BLaER1 treated with 17β-estradiol and CSF1 and Interleukin-3, amounts not matched to agents 10 nM and 100 nM (cell line): ENCODE results near the gene NKAIN4.
A peak's percentile ranks its signal among the peaks of the same experiment; 100 is the strongest.

Source experiments
- H3K27ac ChIP-seq, 11 experiments: shearing (Covaris generic); formaldehyde crosslinking; 2 replicates each; pipeline ENCODE4 v1.8.1; 2022
- H3K27me3 ChIP-seq, 11 experiments: shearing (Covaris generic); formaldehyde crosslinking; 2 replicates each; pipeline ENCODE4 v1.8.1; 2022
- H3K36me3 ChIP-seq, 11 experiments: shearing (Covaris generic); formaldehyde crosslinking; 2 replicates each; pipeline ENCODE4 v1.8.1; 2022
- H3K4me1 ChIP-seq, 10 experiments: shearing (Covaris generic); formaldehyde crosslinking; 2 replicates each; pipeline ENCODE4 v1.8.1; 2022
- H3K4me2 ChIP-seq, 11 experiments: shearing (Covaris generic); formaldehyde crosslinking; 2 replicates each; pipeline ENCODE4 v1.8.1; 2022
- H3K4me3 ChIP-seq, 10 experiments: shearing (Covaris generic); formaldehyde crosslinking; 2 replicates each; pipeline ENCODE4 v1.8.1; 2022
- H3K9ac ChIP-seq, 11 experiments: shearing (Covaris generic); formaldehyde crosslinking; 2 replicates each; pipeline ENCODE4 v1.8.1; 2022
- H3K9me3 ChIP-seq, 11 experiments: shearing (Covaris generic); formaldehyde crosslinking; replicated peaks in 1 of 11; 2 replicates each; pipeline ENCODE4 v1.8.1; 2022
- H4K20me1 ChIP-seq, 11 experiments: shearing (Covaris generic); formaldehyde crosslinking; 2 replicates each; pipeline ENCODE4 v1.8.1; 2022
- Cebpa-rat ChIP-seq, 11 experiments: shearing (Covaris generic); IDR thresholded peaks; 2 replicates each; pipeline ENCODE4 v1.8.1; 2022

The NKAIN4 gene

DNA sequence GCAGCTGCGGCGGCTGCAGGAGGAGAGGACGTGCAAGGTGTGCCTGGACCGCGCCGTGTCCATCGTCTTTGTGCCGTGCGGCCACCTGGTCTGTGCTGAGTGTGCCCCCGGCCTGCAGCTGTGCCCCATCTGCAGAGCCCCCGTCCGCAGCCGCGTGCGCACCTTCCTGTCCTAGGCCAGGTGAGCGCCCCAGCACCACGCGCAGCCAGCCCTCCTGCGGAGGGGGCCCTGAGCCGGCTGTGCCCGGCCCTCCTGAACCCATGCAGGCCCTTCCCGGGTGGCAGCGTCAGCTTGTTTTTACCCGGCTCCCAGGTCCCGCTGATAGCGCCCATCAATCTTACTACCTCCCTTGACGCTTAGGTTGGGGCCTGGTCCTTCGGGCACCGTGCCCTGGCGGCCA is 14.8 kb downstream of the NKAIN4 start:
- Histone ChIP-seq H3K9me3 (no peaks in the 10 kb centered on the region), H3K9ac (0 out of 22 replicates have a peak overlapping the region, but pooled peaks of 1 of the 11 experiments have one; percentile 23), H3K4me2 (peak overlapping the region in 9 of 11 experiments; percentile 76 to 95 (median 88); a peak in 14 of 22 replicates), H3K27me3 (peaks cover 0 to 21% (median 0%) of the 10 kb centered on the region in 11 experiments; a peak in 4 of 22 replicates), H3K4me3 (no peak overlapping the region), H3K27ac (no peak overlapping the region), H4K20me1 (peaks cover 0 to 40% (median 1%) of the 10 kb centered on the region in 11 experiments; a peak in 7 of 22 replicates), H3K4me1 (peaks cover 50 to 99% (median 93%) of the 10 kb centered on the region in 10 experiments), H3K36me3 (0 out of 22 replicates have a peak, but pooled peaks cover 0 to 5% (median 0%) of the 10 kb centered on the region in 11 experiments)
- no peak for TF ChIP-seq Cebpa-rat (IDR thresholded peaks at IDR 0.05)

DNA sequence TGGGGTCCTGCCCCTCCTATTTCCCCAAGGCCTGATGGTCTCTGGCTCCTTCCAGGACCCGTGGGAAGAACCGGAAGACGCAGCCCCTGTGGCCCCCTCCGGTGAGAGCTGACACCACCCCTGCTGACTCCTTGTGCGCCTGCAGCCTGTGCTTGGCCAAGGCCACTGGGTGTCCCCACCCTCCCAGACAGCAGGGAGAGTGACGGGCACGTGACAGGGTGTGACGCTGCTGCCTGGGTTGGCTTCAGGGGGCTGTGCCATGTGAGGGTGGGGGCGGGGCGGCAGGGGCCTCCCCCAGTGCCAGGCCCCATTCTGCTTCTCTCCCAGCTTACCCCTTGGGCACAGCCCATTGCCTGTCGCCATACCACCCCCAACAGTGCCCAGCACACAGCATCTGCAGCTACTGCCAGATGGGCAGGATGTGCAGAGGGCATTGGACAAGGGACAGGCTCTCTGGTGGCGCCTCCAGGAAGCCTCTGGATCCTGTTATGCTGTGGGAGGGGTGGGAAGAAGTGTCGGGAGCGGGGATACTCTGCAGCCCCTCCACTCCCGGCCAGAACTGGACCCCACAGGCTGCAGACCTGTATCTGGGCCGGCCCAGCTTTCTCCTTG is 15.6 kb downstream of the NKAIN4 start:
- H3K27me3 ChIP-seq = peaks cover 0 to 21% (median 0%) of the 10 kb centered on the region in 11 experiments; a peak in 4 of 22 replicates
- H3K27ac ChIP-seq = peak overlapping the region in 8 of 11 experiments; percentile 2 to 60 (median 46); a peak in 10 of 22 replicates
- H3K4me2 ChIP-seq = peak overlapping the region; percentile 70 to 95 (median 88)

DNA sequence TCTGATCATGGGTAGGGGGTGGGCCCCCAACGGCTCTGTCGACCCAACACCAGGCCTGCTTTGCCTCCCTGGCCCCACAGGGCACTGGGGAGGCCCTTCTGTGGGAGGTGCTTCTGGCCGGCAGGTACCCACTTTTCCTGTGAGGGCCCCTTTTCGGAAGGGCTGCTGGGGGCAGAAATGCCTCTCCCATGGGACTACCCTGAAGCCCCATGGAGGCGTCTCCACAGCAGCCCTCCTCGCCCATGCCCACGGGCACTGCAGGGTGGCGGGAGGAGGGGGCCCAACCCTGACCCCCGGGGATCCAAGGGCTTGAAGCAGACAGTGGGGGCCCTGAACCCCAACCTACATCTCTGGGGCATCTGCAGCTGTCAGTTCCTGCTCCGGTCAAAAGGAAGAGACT is 16.2 kb downstream of the NKAIN4 start:
- peak overlapping the region in 8 of 11 experiments; percentile 2 to 60 (median 46); a peak in 11 of 22 replicates for H3K27ac ChIP-seq
- peak overlapping the region in 8 of 10 experiments; percentile 10 to 45 (median 32); a peak in 12 of 20 replicates for H3K4me3 ChIP-seq
- peaks cover 54 to 98% (median 93%) of the 10 kb centered on the region in 10 experiments for H3K4me1 ChIP-seq
- peak overlapping the region in 9 of 11 experiments; percentile 13 to 65 (median 53); a peak in 15 of 22 replicates for H3K9ac ChIP-seq
- H3K4me2 ChIP-seq = peak overlapping the region; percentile 70 to 95 (median 88)
- no peaks in the 10 kb centered on the region for H3K36me3 ChIP-seq
- no peak for TF ChIP-seq Cebpa-rat (IDR thresholded peaks at IDR 0.05)
- no peaks in the 10 kb centered on the region for H3K9me3 ChIP-seq
- peaks cover 0 to 33% (median 2%) of the 10 kb centered on the region in 11 experiments; a peak in 6 of 22 replicates for H4K20me1 ChIP-seq
- peaks cover 0 to 22% (median 3%) of the 10 kb centered on the region in 11 experiments; a peak in 12 of 22 replicates for H3K27me3 ChIP-seq

More for the DNA sequence above, 15.6 kb downstream of the NKAIN4 start:
- TF ChIP-seq Cebpa-rat (IDR thresholded peaks at IDR 0.05) = no peak
- H3K9ac ChIP-seq = peak overlapping the region in 9 of 11 experiments; percentile 13 to 65 (median 53); a peak in 11 of 22 replicates
- 0 out of 22 replicates have a peak, but pooled peaks cover 0 to 4% (median 0%) of the 10 kb centered on the region in 11 experiments for H3K36me3 ChIP-seq
- H3K4me1 ChIP-seq = peaks cover 54 to 99% (median 96%) of the 10 kb centered on the region in 10 experiments
- no peaks in the 10 kb centered on the region for H3K9me3 ChIP-seq
- peak overlapping the region in 7 of 10 experiments; percentile 10 to 45 (median 32); a peak in 11 of 20 replicates for H3K4me3 ChIP-seq
- peaks cover 0 to 37% (median 2%) of the 10 kb centered on the region in 11 experiments; a peak in 6 of 22 replicates for H4K20me1 ChIP-seq

DNA sequence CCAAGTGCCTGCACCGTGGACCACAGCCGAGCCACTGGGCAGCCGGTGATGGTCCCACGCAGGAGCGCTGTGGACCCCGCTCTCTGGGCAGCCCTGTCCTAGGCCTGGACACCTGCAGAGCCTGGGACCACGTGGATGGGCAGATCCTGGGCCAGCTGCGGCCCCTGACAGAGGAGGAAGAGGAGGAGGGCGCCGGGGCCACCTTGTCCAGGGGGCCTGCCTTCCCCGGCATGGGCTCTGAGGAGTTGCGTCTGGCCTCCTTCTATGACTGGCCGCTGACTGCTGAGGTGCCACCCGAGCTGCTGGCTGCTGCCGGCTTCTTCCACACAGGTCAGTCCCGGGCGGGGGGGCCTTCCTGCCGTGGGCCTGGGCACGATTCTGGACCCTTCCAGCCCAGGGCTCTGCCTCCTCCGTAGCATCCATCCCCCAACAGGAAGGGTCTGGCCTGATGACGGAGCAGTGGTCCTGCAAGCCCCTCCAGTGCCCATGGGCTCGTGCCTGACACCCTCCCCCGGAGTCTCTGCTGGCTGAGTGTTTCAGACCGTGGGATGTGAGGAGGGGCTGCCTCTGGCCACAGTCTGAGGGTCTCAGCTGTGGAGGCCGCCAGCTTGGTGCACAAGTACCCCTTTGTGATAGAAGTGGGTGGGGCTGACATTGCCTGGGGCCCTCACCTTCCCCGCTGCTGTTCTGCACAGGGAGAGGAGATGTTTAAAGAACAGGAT is 18.0 kb downstream of the NKAIN4 start:
- H3K4me3 ChIP-seq = peak overlapping the region in 2 of 10 experiments; percentile 41 to 42; a peak in 3 of 20 replicates
- peak overlapping the region in 7 of 11 experiments; percentile 2 to 67 (median 53); a peak in 8 of 22 replicates for H3K27ac ChIP-seq
- no peaks in the 10 kb centered on the region for H3K9me3 ChIP-seq
- peak overlapping the region in 5 of 11 experiments; percentile 24 to 60 (median 29); a peak in 4 of 22 replicates for H3K9ac ChIP-seq
- H3K36me3 ChIP-seq = no peaks in the 10 kb centered on the region
- TF ChIP-seq Cebpa-rat (IDR thresholded peaks at IDR 0.05) = no peak
- H3K4me1 ChIP-seq = peaks cover 56 to 97% (median 86%) of the 10 kb centered on the region in 10 experiments
- H3K4me2 ChIP-seq = peak overlapping the region; percentile 33 to 95 (median 88); a peak in 21 of 22 replicates
- peaks cover 13 to 24% (median 20%) of the 10 kb centered on the region in 11 experiments; a peak in 20 of 22 replicates for H3K27me3 ChIP-seq
- peaks cover 0 to 33% (median 0%) of the 10 kb centered on the region in 11 experiments; a peak in 5 of 22 replicates for H4K20me1 ChIP-seq

DNA sequence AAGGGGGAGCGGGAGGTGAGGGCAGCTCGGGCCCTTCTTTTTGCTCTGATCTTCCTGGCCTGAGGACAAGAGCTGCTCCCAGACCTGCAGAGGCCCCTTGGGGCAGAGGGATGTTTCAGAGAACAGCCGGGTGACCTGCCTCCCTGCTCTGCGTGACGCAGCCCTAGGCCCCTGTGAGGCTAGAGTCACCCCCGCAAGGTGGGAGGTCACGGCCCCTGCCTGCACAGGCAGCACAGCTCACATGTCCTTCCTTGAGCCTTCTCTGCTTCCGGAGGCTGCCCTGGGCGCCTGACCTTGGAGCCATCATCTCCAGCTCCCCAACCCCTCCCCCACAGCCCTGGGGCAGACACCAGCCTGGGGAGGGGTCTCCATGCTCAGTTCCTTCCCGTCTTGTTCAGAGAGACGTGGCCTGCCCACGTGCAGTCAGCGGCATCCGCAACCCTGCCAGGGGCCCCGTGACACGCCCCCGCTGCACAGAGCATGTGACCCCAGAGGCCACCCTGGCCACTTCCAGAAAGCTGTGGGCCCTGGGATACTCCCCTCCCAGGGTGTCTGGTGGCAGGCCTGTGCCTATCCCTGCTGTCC is 18.8 kb downstream of the NKAIN4 start, which contains the start of gene BIRC7:
TSS of gene BIRC7 (plus strand) at position 507 of the 585 bp plus-strand sequence. CDS start 192 bp downstream, outside the sequence.
- peaks cover 16 to 26% (median 23%) of the 10 kb centered on the region in 11 experiments; a peak in 20 of 22 replicates for H3K27me3 ChIP-seq
- TF ChIP-seq Cebpa-rat (IDR thresholded peaks at IDR 0.05) = no peak
- H4K20me1 ChIP-seq = peaks cover 0 to 35% (median 0%) of the 10 kb centered on the region in 11 experiments; a peak in 4 of 22 replicates
- H3K9ac ChIP-seq = peak within 1 kb of the TSS in 5 of 11 experiments; percentile 24 to 60 (median 29); a peak in 6 of 22 replicates
- H3K27ac ChIP-seq = peak within 1 kb of the TSS; percentile 2 to 67 (median 44); a peak in 14 of 22 replicates
- H3K4me1 ChIP-seq = peaks cover 53 to 97% (median 86%) of the 10 kb centered on the region in 10 experiments
- H3K9me3 ChIP-seq = no peaks in the 10 kb centered on the region
- H3K4me3 ChIP-seq = peak within 1 kb of the TSS in 2 of 10 experiments; percentile 41 to 42; a peak in 3 of 20 replicates
- H3K36me3 ChIP-seq = no peaks in the 10 kb centered on the region
- peak within 1 kb of the TSS; percentile 33 to 95 (median 88) for H3K4me2 ChIP-seq

DNA sequence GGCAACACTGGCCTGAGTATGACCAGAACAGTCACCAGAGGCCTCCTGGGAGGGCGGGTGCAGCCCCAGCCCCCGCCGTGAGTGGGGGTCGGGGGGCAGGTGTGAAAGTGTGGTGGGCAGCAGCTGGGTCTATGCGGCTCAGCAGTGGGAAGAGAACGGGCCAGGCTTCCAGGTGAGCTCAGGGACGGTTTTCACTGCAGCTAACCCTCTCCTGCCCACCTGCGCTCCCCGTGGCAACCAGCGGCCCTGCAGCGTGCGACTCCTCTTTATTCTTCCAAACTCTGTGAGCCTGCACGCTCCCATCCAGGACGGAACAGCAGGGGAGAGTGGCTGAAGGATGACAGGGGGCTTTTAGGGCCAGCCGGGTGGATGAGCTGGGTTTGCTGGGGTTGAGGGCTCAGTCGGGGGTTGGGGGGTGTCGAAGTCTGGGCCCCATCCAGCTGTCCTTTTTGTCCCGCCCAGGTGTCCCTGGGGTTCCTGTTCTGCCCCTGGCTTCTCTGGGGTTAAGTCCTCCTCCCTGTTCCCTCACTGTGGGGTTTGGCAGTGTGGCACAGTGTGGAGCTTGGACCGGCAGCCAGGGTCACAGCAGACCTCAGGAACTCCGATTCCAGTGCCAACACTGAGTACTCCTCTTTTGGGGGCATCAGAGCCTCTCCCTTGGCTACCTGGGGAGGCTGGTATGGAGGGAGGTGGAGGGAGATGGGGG is 19.4 kb downstream of the NKAIN4 start:
- Histone ChIP-seq H3K27ac (peak overlapping the region in 2 of 11 experiments; percentile 21 to 44; a peak in 2 of 22 replicates), H3K4me3 (no peak overlapping the region), H3K9me3 (no peaks in the 10 kb centered on the region), H3K27me3 (peaks cover 16 to 27% (median 25%) of the 10 kb centered on the region in 11 experiments; a peak in 20 of 22 replicates), H3K4me2 (peak overlapping the region; percentile 33 to 95 (median 53); a peak in 21 of 22 replicates), H3K4me1 (peaks cover 55 to 98% (median 88%) of the 10 kb centered on the region in 10 experiments), H3K9ac (peak overlapping the region in 1 of 11 experiments; percentile 18; a peak in 2 of 22 replicates), H3K36me3 (no peaks in the 10 kb centered on the region), H4K20me1 (peaks cover 0 to 35% (median 0%) of the 10 kb centered on the region in 11 experiments; a peak in 4 of 22 replicates)
- TF ChIP-seq Cebpa-rat (IDR thresholded peaks at IDR 0.05) = no peak

DNA sequence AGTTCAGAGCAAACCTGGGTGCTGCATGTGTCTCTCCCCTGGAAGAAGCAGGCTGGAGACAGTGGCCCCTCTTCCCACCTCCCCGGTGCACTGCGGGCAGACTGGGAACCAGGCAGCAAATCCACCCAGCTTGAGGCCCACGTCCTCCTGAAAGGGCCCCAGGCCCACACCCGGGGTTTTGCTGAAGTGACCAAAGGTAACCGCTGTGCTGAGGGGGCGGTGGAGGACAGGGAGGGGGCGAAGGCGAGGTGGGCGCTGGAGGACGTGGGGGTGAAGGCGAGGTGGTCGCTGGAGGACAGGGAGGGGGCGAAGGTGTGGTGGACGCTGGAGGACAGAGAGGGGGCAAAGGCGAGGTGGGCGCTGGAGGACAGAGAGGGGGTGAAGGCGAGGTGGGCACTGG is 20.3 kb downstream of the NKAIN4 start:
- Histone ChIP-seq H3K9me3 (no peaks in the 10 kb centered on the region), H3K36me3 (no peaks in the 10 kb centered on the region), H3K9ac (no peak overlapping the region), H3K4me1 (peaks cover 64 to 98% (median 88%) of the 10 kb centered on the region in 10 experiments), H4K20me1 (peaks cover 0 to 42% (median 0%) of the 10 kb centered on the region in 11 experiments; a peak in 3 of 22 replicates), H3K4me3 (no peak overlapping the region), H3K27ac (no peak overlapping the region), H3K27me3 (peaks cover 16 to 33% (median 25%) of the 10 kb centered on the region in 11 experiments; a peak in 20 of 22 replicates), H3K4me2 (peak overlapping the region in 8 of 11 experiments; percentile 8 to 95 (median 57); a peak in 10 of 22 replicates)
- TF ChIP-seq Cebpa-rat (IDR thresholded peaks at IDR 0.05) = no peak
